Erythroblast (primary cell): Measurements from ENCODE around the gene CPT1A.

Experiments
- GATA1 ChIP-seq: IDR thresholded peaks from 2 replicates; pipeline ENCODE4 v1.6.1; 2011; ENCODE audit warnings: low read depth, mild to moderate bottlenecking, control low read depth, low read length, moderate library complexity
- POLR2A ChIP-seq: IDR thresholded peaks from 2 replicates; pipeline ENCODE4 v1.6.1; 2011; ENCODE audit warnings: mild to moderate bottlenecking, low read length

DNA sequence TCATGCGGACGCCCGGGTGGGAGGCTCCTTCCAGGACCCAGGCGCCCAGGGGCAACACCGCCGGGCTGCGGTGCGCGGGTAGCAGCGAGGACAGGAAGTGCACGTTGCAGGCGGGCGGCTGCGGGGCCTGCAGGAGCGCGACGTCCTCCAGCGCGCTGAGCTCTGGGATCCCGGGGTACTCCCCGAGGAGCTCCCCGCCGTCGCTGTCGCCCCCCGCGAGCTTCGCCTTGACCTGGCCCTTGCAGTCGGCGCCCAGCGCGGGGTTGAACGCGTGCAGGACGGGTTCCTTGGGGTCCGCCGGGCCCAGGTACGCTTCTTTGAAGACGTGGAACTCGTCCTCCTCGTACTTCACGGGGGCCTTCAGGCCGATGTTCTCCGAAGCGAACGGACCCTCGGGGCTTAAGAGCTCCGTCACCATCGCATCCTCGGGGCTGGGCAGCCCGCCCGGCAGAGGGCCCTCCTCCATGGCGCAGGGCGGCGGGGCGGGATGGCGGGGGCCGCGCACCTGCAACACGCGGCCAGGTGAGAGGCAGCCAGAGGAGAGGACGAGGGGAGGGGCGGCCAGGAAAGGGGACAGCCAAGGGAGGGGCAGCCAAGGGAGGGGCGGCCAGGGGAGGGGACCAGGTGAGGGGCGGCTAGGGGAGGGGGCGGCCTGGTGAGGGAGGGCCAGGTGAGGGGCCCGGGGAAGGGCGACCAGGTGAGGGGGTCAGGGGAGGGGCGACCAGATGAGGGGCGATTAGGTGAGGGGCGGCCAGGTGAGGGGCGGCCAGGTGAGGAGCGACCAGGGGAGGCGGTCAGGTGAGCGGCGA lies 91.3 kb downstream of the CPT1A start:
- TF ChIP-seq POLR2A (no peak), GATA1 (no peak)
